ENCODE results near the gene SLC27A5. TPM values are rescaled to one million over a fixed set of nuclear protein-coding genes. Genes with fewer than 3 reads are reported as not detected.

The SLC27A5 gene
- total RNA-seq, 1 experiment from 2014 or later = 17.1 TPM

DNA sequence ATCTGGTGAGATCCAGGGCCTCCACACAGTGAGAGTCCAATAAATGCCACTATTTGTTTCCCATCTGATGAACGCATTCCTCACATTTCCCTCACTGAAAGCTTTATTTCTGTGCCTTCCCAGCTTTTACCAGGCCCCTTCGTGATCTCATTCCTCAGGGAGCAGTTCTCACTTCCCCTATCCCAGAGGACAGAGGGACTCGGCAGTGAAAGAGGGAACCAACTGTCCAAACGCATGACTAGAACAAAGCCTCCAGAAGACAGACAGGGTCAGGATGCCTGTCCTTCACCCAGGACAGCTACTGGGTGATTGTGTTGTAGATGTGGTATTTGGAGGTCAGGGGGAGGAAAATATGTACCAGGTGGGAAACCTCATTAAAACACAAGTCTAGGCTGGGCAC lies 9.9 kb upstream of the SLC27A5 start:
- no peaks in the 10 kb centered on the region for H3K79me1 ChIP-seq (ENCODE audit: insufficient read depth, low read depth, low read length, poor library complexity, severe bottlenecking)
- H3K4me2 ChIP-seq (ENCODE audit: insufficient read depth, insufficient read length, low read length) = no peak overlapping the region
- no peak overlapping the region for H3T11ph ChIP-seq (ENCODE audit: low read length)
- H4K5ac ChIP-seq (ENCODE audit: insufficient read length, low read depth, low read length) = no peak overlapping the region
- H3K27ac ChIP-seq (ENCODE audit: insufficient read length, low read depth, low read length) = no peak overlapping the region
- no peak overlapping the region for H2BK15ac ChIP-seq (ENCODE audit: low read depth, low read length)
- no peak overlapping the region for H4K8ac ChIP-seq (replicated peaks; ENCODE audit: insufficient read length, low read depth, low read length)
- peaks cover 6% of the 10 kb centered on the region; the same call in 1 of the 2 replicates for H3K4me1 ChIP-seq (ENCODE audit: insufficient read depth, low read length)
- H2BK20ac ChIP-seq (ENCODE audit: low read depth, low read length, poor library complexity, severe bottlenecking) = no peak overlapping the region
- Mint-ChIP-seq H3K4me3 (peak overlapping the region in 1 of 2 experiments; percentile 63; a peak in 1 of 5 replicates), H3K36me3 (ENCODE audit: insufficient read depth in 1 of 3, low read depth in 3 of 3) (peaks cover 2 to 7% (median 4%) of the 10 kb centered on the region in 3 experiments; a peak in 6 of 7 replicates), H3K27ac (peak overlapping the region in 2 of 3 experiments; percentile 46 to 64; a peak in 3 of 7 replicates), H3K9me3 (peaks cover 0 to 3% of the 10 kb centered on the region in 2 experiments; a peak in 1 of 5 replicates), H3K27me3 (ENCODE audit: low read depth) (no peaks in the 10 kb centered on the region), H3K4me1 (peaks cover 42% of the 10 kb centered on the region in 2 experiments)
- no peaks in the 10 kb centered on the region for H3K27me3 ChIP-seq (ENCODE audit: insufficient read depth, low read length)
- H2AK5ac ChIP-seq (ENCODE audit: insufficient read length, low read length) = no peak overlapping the region
- no peak overlapping the region for H3K9ac ChIP-seq (ENCODE audit: extremely low read depth, insufficient read length, low read length)
- H2BK5ac ChIP-seq (ENCODE audit: insufficient read length, low read length) = no peak overlapping the region
- no peak overlapping the region for H3K14ac ChIP-seq (ENCODE audit: insufficient read depth, low read length)
- no peak overlapping the region for H3K56ac ChIP-seq (ENCODE audit: insufficient read length, low read depth, low read length)
- no peak overlapping the region for H2BK12ac ChIP-seq (ENCODE audit: insufficient read length, low read depth, low read length)
- no peak overlapping the region for H3K18ac ChIP-seq (ENCODE audit: insufficient read length, low read depth, low read length)
- H3K4ac ChIP-seq (ENCODE audit: low read depth, low read length) = no peak overlapping the region
- TF ChIP-seq, protein P1, sequence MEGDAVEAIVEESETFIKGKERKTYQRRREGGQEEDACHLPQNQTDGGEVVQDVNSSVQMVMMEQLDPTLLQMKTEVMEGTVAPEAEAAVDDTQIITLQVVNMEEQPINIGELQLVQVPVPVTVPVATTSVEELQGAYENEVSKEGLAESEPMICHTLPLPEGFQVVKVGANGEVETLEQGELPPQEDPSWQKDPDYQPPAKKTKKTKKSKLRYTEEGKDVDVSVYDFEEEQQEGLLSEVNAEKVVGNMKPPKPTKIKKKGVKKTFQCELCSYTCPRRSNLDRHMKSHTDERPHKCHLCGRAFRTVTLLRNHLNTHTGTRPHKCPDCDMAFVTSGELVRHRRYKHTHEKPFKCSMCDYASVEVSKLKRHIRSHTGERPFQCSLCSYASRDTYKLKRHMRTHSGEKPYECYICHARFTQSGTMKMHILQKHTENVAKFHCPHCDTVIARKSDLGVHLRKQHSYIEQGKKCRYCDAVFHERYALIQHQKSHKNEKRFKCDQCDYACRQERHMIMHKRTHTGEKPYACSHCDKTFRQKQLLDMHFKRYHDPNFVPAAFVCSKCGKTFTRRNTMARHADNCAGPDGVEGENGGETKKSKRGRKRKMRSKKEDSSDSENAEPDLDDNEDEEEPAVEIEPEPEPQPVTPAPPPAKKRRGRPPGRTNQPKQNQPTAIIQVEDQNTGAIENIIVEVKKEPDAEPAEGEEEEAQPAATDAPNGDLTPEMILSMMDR (conservative IDR thresholded peaks at IDR 0.05) = no peak
- H4K20me1 ChIP-seq (ENCODE audit: control insufficient read depth, insufficient read depth, insufficient read length) = no peaks in the 10 kb centered on the region
- no peak overlapping the region for H2BK120ac ChIP-seq (ENCODE audit: low read depth, low read length, poor library complexity, severe bottlenecking)
- peaks cover 19% of the 10 kb centered on the region for H3K23me2 ChIP-seq (ENCODE audit: insufficient read length, low read depth, low read length, poor library complexity, severe bottlenecking)
- H3K9me3 ChIP-seq (ENCODE audit: control insufficient read depth, low read depth, low read length) = no peaks in the 10 kb centered on the region
- no CpG with 5 or more reads among the region's 4 CpGs for WGBS (ENCODE audit: extremely low coverage, insufficient read length, low lambda C conversion rate)
- H2AFZ ChIP-seq (ENCODE audit: low read length) = no peak overlapping the region
- H4K91ac ChIP-seq (ENCODE audit: insufficient read length, low read depth, low read length) = no peak overlapping the region
- peaks cover 2% of the 10 kb centered on the region; the same call in 1 of the 2 replicates for H3K79me2 ChIP-seq (ENCODE audit: insufficient read depth, low read length)
- peak; percentile 30 for DNase-seq
- H3K23ac ChIP-seq (ENCODE audit: insufficient read length, low read depth, low read length) = no peak overlapping the region
